DOHH2 (cell line): ENCODE measurements around the gene TIAL1.

Experiments used
- EZH2phosphoT487 ChIP-seq: fragments of 200-600 bp; sonication (generic); IDR thresholded peaks from 2 replicates; pipeline ENCODE4 v1.6.1; 2017; ENCODE audit warnings: borderline replicate concordance, mild to moderate bottlenecking, antibody characterized with exemption, low read length, moderate library complexity, mixed read lengths
- TF ChIP-seq, protein P1 (sequence below): fragments of 200-600 bp; sonication (generic); IDR thresholded peaks from one replicate; pipeline ENCODE4 v1.5.1; 2014; ENCODE audit warnings: antibody characterized with exemption, mild to moderate bottlenecking, low read depth, low read length; ENCODE audit not compliant: poor library complexity, severe bottlenecking

GRCh38 chr10:119567978-119568377 lies 28.8 kb downstream of the TIAL1 start:
- no peak for TF ChIP-seq EZH2phosphoT487
- TF ChIP-seq, protein P1, sequence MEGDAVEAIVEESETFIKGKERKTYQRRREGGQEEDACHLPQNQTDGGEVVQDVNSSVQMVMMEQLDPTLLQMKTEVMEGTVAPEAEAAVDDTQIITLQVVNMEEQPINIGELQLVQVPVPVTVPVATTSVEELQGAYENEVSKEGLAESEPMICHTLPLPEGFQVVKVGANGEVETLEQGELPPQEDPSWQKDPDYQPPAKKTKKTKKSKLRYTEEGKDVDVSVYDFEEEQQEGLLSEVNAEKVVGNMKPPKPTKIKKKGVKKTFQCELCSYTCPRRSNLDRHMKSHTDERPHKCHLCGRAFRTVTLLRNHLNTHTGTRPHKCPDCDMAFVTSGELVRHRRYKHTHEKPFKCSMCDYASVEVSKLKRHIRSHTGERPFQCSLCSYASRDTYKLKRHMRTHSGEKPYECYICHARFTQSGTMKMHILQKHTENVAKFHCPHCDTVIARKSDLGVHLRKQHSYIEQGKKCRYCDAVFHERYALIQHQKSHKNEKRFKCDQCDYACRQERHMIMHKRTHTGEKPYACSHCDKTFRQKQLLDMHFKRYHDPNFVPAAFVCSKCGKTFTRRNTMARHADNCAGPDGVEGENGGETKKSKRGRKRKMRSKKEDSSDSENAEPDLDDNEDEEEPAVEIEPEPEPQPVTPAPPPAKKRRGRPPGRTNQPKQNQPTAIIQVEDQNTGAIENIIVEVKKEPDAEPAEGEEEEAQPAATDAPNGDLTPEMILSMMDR = no peak
